ENCODE data around the gene MALT1.

Gene MALT1

GRCh38 chr18:58761241-58761969 lies 90.1 kb downstream of the MALT1 start:
- TF ChIP-seq, protein P1, sequence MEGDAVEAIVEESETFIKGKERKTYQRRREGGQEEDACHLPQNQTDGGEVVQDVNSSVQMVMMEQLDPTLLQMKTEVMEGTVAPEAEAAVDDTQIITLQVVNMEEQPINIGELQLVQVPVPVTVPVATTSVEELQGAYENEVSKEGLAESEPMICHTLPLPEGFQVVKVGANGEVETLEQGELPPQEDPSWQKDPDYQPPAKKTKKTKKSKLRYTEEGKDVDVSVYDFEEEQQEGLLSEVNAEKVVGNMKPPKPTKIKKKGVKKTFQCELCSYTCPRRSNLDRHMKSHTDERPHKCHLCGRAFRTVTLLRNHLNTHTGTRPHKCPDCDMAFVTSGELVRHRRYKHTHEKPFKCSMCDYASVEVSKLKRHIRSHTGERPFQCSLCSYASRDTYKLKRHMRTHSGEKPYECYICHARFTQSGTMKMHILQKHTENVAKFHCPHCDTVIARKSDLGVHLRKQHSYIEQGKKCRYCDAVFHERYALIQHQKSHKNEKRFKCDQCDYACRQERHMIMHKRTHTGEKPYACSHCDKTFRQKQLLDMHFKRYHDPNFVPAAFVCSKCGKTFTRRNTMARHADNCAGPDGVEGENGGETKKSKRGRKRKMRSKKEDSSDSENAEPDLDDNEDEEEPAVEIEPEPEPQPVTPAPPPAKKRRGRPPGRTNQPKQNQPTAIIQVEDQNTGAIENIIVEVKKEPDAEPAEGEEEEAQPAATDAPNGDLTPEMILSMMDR (IDR thresholded peaks at IDR 0.05; ENCODE audit: low read depth, low read length) = no peak
- DNase-seq (ENCODE audit: low read depth in 2 of 2) = no peak
- no peak overlapping the region for H3K4me3 ChIP-seq (replicated peaks in 1 of 2; ENCODE audit: low read depth in 2 of 2, low read length in 2 of 2)

- TF ChIP-seq, protein P1 (IDR thresholded peaks at IDR 0.05; ENCODE audit: low read depth, low read length) = no peak
- no peak for DNase-seq (ENCODE audit: low read depth in 2 of 2)
- H3K4me3 ChIP-seq (replicated peaks in 1 of 2; ENCODE audit: low read depth in 2 of 2, low read length in 2 of 2) = no peak overlapping the region
Measured at GRCh38 chr18:58761970-58762780, 90.9 kb downstream of the MALT1 start.

GRCh38 chr18:58762781-58763171 lies 91.5 kb downstream of the MALT1 start:
- no peak for DNase-seq (ENCODE audit: low read depth in 2 of 2)
- TF ChIP-seq, protein P1 (IDR thresholded peaks at IDR 0.05; ENCODE audit: low read depth, low read length) = no peak
- no peak overlapping the region for H3K4me3 ChIP-seq (replicated peaks in 1 of 2; ENCODE audit: low read depth in 2 of 2, low read length in 2 of 2)

- TF ChIP-seq, protein P1 (IDR thresholded peaks at IDR 0.05; ENCODE audit: low read depth, low read length) = no peak
- no peak for DNase-seq (ENCODE audit: low read depth in 2 of 2)
- H3K4me3 ChIP-seq (replicated peaks in 1 of 2; ENCODE audit: low read depth in 2 of 2, low read length in 2 of 2) = no peak overlapping the region
Measured at GRCh38 chr18:58766164-58766563, 94.9 kb downstream of the MALT1 start.

DNA sequence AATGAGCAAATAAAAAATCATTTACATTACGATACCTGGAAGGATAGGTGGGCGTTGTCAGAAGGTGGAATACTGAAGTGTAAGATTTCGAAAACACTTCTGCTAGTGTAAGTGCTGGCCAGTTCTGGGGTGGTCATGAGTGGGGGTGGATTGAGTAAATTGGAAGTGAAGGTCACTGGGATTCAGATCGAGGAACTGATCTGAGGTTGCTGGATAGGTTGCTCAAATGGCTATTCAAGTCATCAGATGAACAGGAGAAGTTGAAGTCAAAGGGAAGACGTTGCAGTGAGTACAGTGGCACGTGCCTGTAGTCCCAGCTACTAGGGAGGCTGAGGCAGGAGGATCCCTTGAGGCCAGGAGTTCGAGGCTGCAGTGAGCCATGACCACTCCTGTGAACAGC lies 95.7 kb downstream of the MALT1 start:
- H3K4me3 ChIP-seq (replicated peaks in 1 of 2; ENCODE audit: low read depth in 2 of 2, low read length in 2 of 2) = no peak overlapping the region
- DNase-seq (ENCODE audit: low read depth in 2 of 2) = no peak
- TF ChIP-seq, protein P1 (IDR thresholded peaks at IDR 0.05; ENCODE audit: low read depth, low read length) = no peak

GRCh38 chr18:58768293-58768974 lies 97.2 kb downstream of the MALT1 start:
- H3K4me3 ChIP-seq (replicated peaks in 1 of 2; ENCODE audit: low read depth in 2 of 2, low read length in 2 of 2) = peak overlapping the region in 1 of 2 donors; percentile 21
- TF ChIP-seq, protein P1 (IDR thresholded peaks at IDR 0.05; ENCODE audit: low read depth, low read length) = peak; percentile 88
- peak; percentile 62 for DNase-seq (ENCODE audit: low read depth in 2 of 2)

All from cardiac fibroblast (primary cell).